Measurements from ENCODE around the gene ODAD3.
A peak's percentile ranks its signal among the peaks of the same experiment; 100 is the strongest.
"Not testable (repeated sequence)": the region's sequence is repeated elsewhere in the genome, so short reads cannot be mapped to it uniquely, and the experiment has no call there.

Gene ODAD3

DNA sequence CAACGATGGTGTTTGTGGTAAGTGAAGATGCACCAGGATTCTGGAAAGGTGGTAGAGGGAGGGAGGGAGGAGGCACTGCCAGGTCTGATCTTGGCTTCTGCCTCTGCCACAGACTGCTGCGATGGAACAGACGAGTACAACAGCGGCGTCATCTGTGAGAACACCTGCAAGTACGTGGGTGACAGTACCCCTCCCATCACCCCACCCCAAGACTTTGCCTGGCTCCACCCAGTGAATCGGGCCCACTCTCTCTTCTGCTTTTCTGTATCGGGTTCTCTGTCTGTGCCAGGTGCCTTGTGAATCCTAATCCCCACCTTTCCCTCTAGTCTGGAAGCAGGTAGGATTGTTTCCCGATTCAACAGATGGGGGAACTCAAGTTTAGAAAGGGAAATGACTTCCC, 3.0 kb upstream of the ODAD3 start:
- no peak for DNase-seq (ENCODE audit: low spot score)

GRCh38 chr19:11435833-11436313, 952 bp upstream of the ODAD3 start:
- DNase-seq (ENCODE audit: low spot score): no peak

DNA sequence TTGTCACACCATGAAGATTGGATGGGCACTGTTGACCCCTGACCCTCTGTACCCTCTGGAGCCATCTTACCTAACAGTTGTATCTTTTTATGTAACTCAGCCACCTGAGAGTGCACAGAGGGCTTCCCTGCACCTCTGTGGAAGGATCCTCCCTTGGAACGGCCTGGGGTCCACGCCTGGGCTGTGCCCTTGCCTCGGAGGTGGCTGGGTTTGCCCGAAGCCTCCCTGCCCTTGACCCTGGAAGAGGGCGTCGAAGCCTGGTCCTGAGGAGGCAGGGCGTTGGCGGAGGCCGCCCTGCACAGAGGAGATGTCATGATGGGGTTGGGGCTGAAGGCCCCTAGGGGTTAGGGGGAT, 241 bp downstream of the ODAD3 start:
- no peak for DNase-seq (ENCODE audit: low spot score)

- not testable (repeated sequence) for DNase-seq (ENCODE audit: low spot score)
Observed at GRCh38 chr19:11433526-11433925, 1.4 kb downstream of the ODAD3 start.

DNA sequence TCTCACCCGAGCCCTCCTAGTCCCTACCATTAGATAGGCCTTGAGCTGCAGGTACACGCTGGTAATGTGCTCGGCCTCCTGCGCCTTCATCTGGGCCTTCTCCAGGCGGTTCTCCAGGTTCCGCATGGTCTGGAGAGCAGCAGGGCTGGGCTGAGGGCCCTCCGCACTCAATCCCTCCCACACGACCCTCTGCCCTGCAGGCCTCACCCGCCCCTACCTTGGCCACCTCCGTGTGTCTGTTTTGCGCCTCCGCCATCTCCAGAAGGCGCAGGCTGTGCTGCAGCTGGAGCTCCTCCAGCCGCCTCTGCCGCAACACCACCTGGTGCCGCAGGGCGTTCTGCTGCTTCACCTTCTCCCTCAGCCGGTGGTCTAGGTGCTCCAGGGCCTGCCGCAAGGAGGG, 8.3 kb downstream of the ODAD3 start:
- no peak for DNase-seq (ENCODE audit: low spot score)

DNA sequence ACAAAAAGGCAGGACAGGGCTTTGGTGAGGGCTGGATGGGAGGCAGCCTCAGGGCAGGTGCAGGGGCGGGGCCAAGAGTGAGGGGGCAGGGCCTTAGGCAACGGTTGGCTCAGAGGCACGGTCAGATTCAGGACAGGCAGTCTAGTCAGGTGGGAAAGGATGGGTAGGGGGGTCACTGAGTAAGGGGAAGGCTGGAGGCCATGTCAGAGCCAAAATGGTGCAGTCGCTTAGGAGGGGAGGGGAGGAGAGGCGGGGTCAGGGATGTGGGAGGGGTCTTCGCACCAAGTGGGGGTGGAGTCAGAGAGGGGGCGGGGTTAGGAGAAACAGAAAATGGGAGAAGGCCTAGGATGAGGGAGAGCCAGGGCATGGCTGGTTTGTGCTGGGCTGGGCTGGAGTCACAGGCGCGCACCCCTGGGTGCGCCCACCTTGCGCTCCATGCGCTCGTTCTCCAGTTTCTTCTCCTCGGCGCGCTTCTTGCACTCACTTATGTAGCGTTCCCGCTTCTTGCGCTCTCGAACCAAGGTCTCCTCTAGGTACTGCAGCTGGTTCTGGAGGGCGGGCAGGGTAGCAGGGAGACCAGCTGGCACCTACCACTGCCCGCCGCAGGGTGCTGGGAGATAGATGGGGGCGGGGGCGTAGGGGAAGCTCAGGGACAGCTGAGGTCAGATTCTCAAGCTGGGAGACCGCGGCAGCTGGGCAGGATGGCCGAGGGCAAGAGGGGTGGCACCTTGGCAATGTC, 9.0 kb downstream of the ODAD3 start:
- no peak for DNase-seq (ENCODE audit: low spot score)

DNA sequence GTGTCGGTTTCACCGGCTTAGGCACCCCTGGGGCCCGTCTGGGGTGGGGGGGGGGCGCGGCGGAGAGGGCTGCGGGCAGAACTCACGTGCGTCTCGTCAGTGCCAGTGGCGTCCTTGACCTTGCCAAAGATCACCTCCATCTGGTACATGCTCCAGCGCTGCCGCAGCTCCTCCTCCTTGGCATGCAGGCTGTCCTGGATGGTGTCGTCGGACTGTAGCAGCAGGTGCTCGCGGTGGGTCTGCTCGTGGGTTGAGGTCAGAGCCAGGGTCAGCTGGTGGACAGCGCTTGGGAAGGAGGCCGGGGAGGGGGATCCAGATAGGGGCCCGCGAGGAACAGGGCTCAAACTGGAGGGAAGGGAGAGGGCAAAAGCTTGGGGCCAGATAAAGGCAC, 11.1 kb downstream of the ODAD3 start:
- DNase-seq (ENCODE audit: low spot score): no peak

DNA sequence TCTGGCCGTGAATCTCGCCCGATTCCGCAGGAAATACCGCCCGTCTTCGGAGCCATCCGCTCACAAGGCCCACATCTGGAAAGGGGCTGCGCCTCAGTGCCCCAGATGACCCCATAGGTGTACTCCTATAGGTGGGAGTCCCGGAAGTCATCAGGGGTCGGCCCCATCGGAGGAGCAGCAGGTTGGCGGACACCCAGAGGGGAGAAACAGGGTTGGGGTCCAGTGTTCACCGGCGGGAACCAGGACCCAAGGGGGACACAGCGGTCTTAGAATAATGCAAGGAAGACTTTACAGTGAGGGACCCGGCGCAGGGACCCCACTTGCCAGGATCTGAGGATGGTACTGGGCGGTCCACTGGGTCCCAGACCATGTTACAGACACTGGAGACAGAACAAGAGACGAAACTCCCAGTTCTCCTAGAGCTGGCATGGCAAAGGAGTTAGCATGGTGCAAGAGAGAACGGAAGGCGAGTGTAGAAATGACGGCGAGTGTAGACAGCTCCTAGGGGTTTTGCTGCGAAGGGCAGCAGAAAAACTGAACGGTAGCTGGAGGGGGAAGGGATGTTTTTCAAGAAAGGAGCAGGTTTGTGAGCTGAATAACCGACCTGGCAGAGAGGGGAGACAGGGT, 11.6 kb downstream of the ODAD3 start:
- DNase-seq (ENCODE audit: low spot score): no peak

- DNase-seq (ENCODE audit: low spot score): peak; percentile 67
Observed at GRCh38 chr19:11422163-11423065, 12.5 kb downstream of the ODAD3 start.

DNA sequence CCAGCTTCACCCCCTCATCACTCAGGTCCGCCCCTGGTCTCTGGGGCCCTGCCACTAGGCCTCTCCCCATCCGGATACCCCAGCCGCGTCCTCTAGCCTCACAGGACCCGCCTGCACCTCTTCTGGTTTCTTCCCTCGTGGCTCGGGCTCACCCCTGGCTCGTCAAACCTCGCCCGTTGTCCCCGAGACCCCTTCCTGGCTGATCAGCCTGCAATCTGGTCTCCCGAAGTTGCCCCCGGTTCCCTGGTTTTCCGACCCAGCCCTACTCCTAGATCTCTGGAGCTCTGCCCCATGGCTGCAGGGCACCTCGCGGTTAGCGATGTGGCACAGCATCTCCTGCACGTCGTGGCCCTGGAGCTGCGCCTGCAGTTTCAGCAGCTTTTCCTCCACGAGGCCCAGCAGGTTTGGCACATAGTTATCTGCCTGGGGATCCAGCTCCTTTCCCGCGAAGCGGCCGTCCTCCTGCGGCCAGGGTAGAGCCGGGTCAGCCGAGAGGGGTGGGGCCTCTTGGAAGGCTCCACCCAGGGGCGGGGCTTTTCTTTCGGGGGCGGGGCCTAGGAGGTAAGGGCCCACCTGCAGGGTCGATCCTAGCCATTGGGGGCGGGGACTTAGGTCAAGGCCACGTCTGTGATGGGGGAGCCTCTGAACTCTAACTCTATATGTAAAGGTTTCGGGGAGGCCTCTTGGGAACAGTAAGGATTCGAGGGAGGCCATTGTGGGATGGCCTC, 13.4 kb downstream of the ODAD3 start:
- DNase-seq (ENCODE audit: low spot score): no peak

- DNase-seq (ENCODE audit: low spot score): no peak
Observed at GRCh38 chr19:11420429-11421370, 14.2 kb downstream of the ODAD3 start.

DNA sequence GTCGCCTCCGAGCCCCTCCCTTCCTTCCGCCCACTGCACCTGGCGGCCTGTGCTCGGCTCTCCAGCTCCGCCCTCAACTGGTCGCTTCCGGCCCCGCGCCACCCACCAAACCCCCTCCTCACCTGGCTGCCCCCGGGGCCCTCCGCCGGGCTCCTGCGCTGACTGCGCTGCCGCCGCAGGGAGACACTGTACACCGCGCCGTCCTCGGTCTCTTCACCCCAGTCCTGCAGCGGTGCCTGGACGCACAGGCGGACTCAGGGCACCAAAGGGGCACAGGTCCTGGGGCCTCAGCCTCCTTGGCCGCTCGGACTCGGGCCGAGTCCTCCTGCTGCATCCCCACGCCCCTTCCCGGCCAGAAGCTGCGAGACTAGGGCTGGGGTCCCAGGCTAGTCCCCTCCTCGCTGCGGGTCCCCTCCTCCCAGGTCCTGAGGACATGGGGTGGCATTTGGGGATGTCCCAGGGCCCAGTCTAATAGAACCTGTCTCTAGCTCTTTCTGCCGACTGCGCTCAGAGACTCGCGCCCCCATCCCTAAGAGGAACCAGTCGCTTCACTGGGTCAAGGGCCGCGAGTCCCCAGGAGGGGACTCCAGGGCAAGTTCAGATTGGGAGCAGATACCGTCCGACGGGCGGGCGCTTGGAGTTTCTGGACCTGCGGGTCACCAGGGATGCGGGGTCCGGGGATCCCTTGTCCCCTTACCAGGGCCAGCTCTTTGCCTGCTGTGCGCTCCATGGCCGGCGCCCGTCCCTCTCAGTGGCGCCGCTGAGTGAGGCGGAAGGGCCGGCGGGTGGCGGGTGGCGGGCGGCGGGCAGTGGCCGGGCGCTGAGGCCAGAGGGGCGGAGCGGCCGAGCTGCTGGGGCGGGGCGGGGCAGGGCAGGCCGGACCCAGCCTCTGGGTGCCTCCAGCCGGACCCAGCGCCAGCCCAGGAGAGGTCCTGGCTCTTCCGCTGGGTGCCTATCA, 16.1 kb downstream of the ODAD3 start, which contains the start of gene RGL3:
RGL3 (minus strand) TSS at position 766 of the 958 bp plus-strand sequence; CDS start at position 730, 36 bp downstream.
- no peak for DNase-seq (ENCODE audit: low spot score)

DNA sequence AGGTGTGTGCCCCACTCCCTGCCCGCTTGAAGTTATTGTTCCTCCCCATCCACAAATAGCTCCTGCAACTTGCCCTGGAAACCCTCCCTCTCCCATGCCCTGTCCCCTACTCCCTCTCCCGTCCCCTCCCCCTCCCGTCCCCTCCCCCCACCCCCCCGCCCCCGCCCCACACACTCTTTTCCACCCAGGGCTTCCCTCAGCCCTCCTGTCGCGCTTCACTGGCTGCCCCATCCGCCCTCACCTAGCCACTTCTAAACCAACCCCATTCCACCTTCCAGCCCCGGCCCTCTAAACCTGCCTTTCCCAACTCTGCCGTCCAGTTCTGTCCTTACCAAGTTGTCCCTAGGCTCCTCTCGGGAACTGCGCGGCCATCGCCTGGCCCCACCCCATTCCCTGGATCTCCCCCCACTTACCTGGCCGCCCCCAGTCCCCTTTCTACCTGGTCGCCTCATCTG, 16.8 kb downstream of the ODAD3 start:
- DNase-seq (ENCODE audit: low spot score): no peak

DNA sequence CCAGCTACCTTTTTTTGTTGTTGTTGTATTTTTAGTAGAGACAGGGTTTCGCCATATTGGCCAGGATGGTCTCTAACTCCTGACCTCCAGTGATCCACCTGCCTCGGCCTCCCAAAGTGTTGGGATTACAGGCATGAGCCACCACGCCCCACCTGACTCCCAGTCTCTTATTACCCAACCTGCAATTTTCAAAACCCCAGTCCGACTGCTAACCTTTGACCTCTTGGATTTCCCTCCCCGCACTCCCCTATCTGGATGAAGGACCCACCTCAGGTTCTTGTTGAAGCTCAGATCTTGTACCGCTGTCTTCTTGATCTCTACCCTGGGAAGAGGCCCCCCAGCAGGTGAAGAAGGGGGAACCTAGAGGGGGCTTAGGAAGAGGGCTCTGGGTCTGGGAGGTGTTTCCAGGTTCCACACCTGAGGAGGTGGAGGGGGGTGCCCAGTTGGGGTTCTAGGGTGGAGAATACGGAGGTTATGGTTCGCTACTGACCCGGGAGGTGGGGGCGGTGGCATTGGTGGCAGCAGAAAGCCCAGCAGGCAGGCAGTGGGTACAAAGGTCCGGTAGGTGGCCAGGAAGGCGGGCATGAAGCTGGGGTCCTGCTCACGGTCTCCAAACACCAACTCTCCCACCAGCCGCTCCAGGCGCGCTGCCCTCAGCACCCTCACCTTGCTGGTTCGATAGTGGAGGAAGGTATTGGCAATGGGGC, 18.4 kb downstream of the ODAD3 start:
- no peak for DNase-seq (ENCODE audit: low spot score)

- no peak for DNase-seq (ENCODE audit: low spot score)
Observed at GRCh38 chr19:11414544-11414943, 20.4 kb downstream of the ODAD3 start.

DNA sequence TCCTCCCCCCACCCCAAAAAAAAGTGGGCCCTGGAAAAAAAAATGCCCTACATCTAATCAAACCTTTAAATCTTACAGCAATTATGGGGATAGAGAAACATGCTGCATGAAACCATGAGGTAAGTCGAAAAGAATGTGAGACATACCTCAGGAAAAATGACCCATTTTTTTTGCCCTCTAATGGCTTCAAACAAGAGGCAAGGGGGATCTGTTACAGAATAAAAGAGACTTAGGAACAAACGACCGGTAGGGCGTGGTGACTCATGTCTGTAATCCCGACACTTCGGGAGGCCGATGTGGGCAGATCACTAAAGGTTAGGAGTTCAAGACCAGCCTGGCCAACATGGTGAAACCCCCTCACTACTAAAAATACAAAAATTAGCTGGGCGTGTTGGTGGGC, 24.2 kb downstream of the ODAD3 start:
- DNase-seq (ENCODE audit: low spot score): no peak

- no peak for DNase-seq (ENCODE audit: low spot score)
Observed at GRCh38 chr19:11408591-11408990, 26.3 kb downstream of the ODAD3 start.

GRCh38 chr19:11406703-11407236, 28.2 kb downstream of the ODAD3 start:
- not testable (repeated sequence) for DNase-seq (ENCODE audit: low spot score)
